HG03064 (cell line): ENCODE measurements around the gene DNAH17.

Experiments used
- ATAC-seq: cut with Tn5 transposase; IDR thresholded peaks from one replicate; pipeline ENCODE4 v1.9.1; 2021; ENCODE audit warnings: low read depth; ENCODE audit not compliant: unreplicated experiment

The DNAH17 gene

GRCh38 chr17:78399693-78400144 lies 177.5 kb downstream of the DNAH17 start:
- no peak for ATAC-seq

GRCh38 chr17:78399028-78399692 lies 178.0 kb downstream of the DNAH17 start:
- no peak for ATAC-seq

- no peak for ATAC-seq
Observed at GRCh38 chr17:78398390-78398789, 178.8 kb downstream of the DNAH17 start.

- no peak for ATAC-seq
Observed at GRCh38 chr17:78397681-78398101, 179.5 kb downstream of the DNAH17 start.

- ATAC-seq: no peak
Observed at GRCh38 chr17:78396441-78397337, 180.5 kb downstream of the DNAH17 start.

GRCh38 chr17:78395155-78395554 lies 182.0 kb downstream of the DNAH17 start:
- ATAC-seq: no peak

GRCh38 chr17:78394209-78394608 lies 183.0 kb downstream of the DNAH17 start:
- ATAC-seq: no peak

- ATAC-seq: no peak
Observed at GRCh38 chr17:78393575-78393974, 183.6 kb downstream of the DNAH17 start.

GRCh38 chr17:78392295-78392694 lies 184.9 kb downstream of the DNAH17 start:
- ATAC-seq: no peak

- no peak for ATAC-seq
Observed at GRCh38 chr17:78391843-78392242, 185.4 kb downstream of the DNAH17 start.

- ATAC-seq: no peak
Observed at GRCh38 chr17:78391051-78391431, 186.2 kb downstream of the DNAH17 start.

- ATAC-seq: no peak
Observed at GRCh38 chr17:78390241-78391050, 186.8 kb downstream of the DNAH17 start.

- ATAC-seq: no peak
Observed at GRCh38 chr17:78387977-78388941, 188.9 kb downstream of the DNAH17 start.

GRCh38 chr17:78384479-78385175 lies 192.6 kb downstream of the DNAH17 start:
- ATAC-seq: no peak

GRCh38 chr17:78383725-78384471 lies 193.3 kb downstream of the DNAH17 start:
- no peak for ATAC-seq

- no peak for ATAC-seq
Observed at GRCh38 chr17:78381601-78382232, 195.5 kb downstream of the DNAH17 start.

GRCh38 chr17:78380370-78380769 lies 196.8 kb downstream of the DNAH17 start:
- no peak for ATAC-seq

GRCh38 chr17:78379131-78379491 lies 198.1 kb downstream of the DNAH17 start:
- ATAC-seq: no peak
